RWPE2 (cell line): ENCODE results near the gene SPATA24.

ENCODE experiments used
- ATAC-seq: fragments of 200-7000 bp; cut with Tn5 transposase; 3 replicates; pipeline ENCODE4 v1.9.1; 2021; ENCODE audit warnings: low read depth
- DNase-seq: peaks from one replicate; pipeline ENCODE4 v3.0.0-alpha.2; 2020; ENCODE audit warnings: low spot score
- H3K27ac ChIP-seq: fragments of 450-650 bp; 2 replicates; pipeline ENCODE4 v1.5.1; 2017; ENCODE audit warnings: mild to moderate bottlenecking; ENCODE audit not compliant: poor library complexity, severe bottlenecking
- H3K27me3 ChIP-seq: fragments of 250-450 bp; sonication (Bioruptor Pico); 2 replicates; pipeline ENCODE4 v1.5.1; 2021; ENCODE audit warnings: mild to moderate bottlenecking, moderate library complexity; ENCODE audit not compliant: insufficient read depth, poor library complexity, severe bottlenecking
- H3K36me3 ChIP-seq: fragments of 250-450 bp; sonication (Bioruptor Pico); 2 replicates; pipeline ENCODE4 v1.5.1; 2020; ENCODE audit warnings: low read depth, mild to moderate bottlenecking, moderate library complexity
- H3K4me1 ChIP-seq: fragments of 250-450 bp; sonication (Bioruptor Pico); 2 replicates; pipeline ENCODE4 v1.5.1; 2021; ENCODE audit warnings: mild to moderate bottlenecking, moderate library complexity; ENCODE audit not compliant: insufficient read depth, poor library complexity, severe bottlenecking
- H3K4me3 ChIP-seq: fragments of 250-450 bp; sonication (Bioruptor Pico); 2 replicates; pipeline ENCODE4 v1.5.1; 2021; ENCODE audit warnings: mild to moderate bottlenecking, moderate library complexity; ENCODE audit not compliant: severe bottlenecking
- H3K9me3 ChIP-seq: fragments of 250-450 bp; sonication (Bioruptor Pico); 2 replicates; pipeline ENCODE4 v1.5.1; 2021; ENCODE audit warnings: mild to moderate bottlenecking, moderate library complexity; ENCODE audit not compliant: severe bottlenecking
- CTCF ChIP-seq: fragments of 450-650 bp; IDR thresholded peaks from one replicate; pipeline ENCODE4 v1.5.1; 2017; ENCODE audit warnings: mild to moderate bottlenecking, moderate library complexity; ENCODE audit not compliant: poor library complexity, severe bottlenecking

SPATA24 gene

GRCh38 chr5:139415869-139416268, 12.0 kb upstream of the SPATA24 start:
- no peak overlapping the region for H3K27ac ChIP-seq

DNA sequence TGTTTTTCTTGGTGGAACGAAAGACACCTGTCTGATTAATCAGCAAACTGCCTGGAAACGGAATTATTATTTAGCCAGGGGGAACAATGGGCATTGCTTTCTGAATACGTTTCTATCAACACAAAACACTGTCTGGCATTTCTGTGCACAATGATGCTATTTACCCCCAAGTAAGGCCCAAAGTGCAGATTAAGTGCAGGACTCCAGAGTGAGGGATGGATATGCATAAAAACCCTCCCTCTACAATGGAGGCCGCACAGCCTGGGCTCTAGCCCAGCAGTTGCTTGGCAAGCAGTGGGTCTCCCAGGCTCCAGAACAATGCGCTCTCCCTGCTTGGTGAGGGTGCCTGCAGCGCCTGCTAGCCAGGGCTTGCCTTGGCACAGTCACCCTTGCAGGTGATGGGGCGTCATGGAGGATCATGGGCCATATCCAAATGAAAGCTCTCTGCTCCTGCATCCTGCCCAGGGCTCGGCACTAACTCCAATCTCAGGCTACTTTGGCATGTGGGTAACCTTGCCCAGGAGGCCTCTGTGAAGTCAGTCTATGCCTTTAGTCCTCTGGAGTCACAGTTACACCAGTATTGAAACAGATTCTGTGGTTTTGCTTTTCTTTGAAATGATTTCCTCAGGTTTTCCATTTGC, 11.5 kb upstream of the SPATA24 start:
- Histone ChIP-seq H3K27me3 (no peaks in the 10 kb centered on the region), H3K27ac (no peak overlapping the region), H3K4me3 (no peak overlapping the region), H3K9me3 (no peaks in the 10 kb centered on the region), H3K36me3 (peaks cover 5% of the 10 kb centered on the region; the same call in 1 of the 2 replicates), H3K4me1 (no peaks in the 10 kb centered on the region)
- no peak for DNase-seq
- no peak for TF ChIP-seq CTCF
- peak; percentile 58 for ATAC-seq

More at GRCh38 chr5:139415869-139416268, 12.0 kb upstream of the SPATA24 start:
- DNase-seq (no peak), ATAC-seq (no peak)
- Histone ChIP-seq H3K4me1 (no peaks in the 10 kb centered on the region), H3K27me3 (no peaks in the 10 kb centered on the region), H3K36me3 (peaks cover 10% of the 10 kb centered on the region; the same call in 1 of the 2 replicates), H3K4me3 (no peak overlapping the region), H3K9me3 (no peaks in the 10 kb centered on the region)
- TF ChIP-seq CTCF: no peak

GRCh38 chr5:139414581-139415130, 10.8 kb upstream of the SPATA24 start:
- TF ChIP-seq CTCF: no peak
- Histone ChIP-seq H3K4me3 (no peak overlapping the region), H3K27me3 (no peaks in the 10 kb centered on the region), H3K27ac (no peak overlapping the region), H3K4me1 (no peaks in the 10 kb centered on the region), H3K9me3 (no peaks in the 10 kb centered on the region), H3K36me3 (no peaks in the 10 kb centered on the region)
- DNase-seq (no peak), ATAC-seq (no peak)

- ATAC-seq: no peak
- no peak overlapping the region for H3K4me3 ChIP-seq
Observed at GRCh38 chr5:139413963-139414362, 10.1 kb upstream of the SPATA24 start.

More at GRCh38 chr5:139413963-139414362, 10.1 kb upstream of the SPATA24 start:
- no peaks in the 10 kb centered on the region for H3K9me3 ChIP-seq
- H3K36me3 ChIP-seq: no peaks in the 10 kb centered on the region
- no peak for TF ChIP-seq CTCF
- H3K27me3 ChIP-seq: no peaks in the 10 kb centered on the region
- no peaks in the 10 kb centered on the region for H3K4me1 ChIP-seq
- no peak for DNase-seq
- H3K27ac ChIP-seq: no peak overlapping the region
